Mesothelial cell of epicardium (in vitro differentiated cells): ENCODE measurements around the gene PEX5. TPM values are rescaled to one million over a fixed set of nuclear protein-coding genes. Genes with fewer than 3 reads are reported as not detected.
"Not testable (repeated sequence)": the region's sequence is repeated elsewhere in the genome, so short reads cannot be mapped to it uniquely, and the experiment has no call there.

Experiments used
- DNase-seq, 2 experiments: peaks; one replicate each; pipeline ENCODE4 v3.0.0; 2021; ENCODE audit warnings: low spot score in 2 of 2; ENCODE audit not compliant: unreplicated experiment in 2 of 2
- H3K27ac Mint-ChIP-seq: 2 replicates; pipeline ENCODE4 v1.8.0; 2021; ENCODE audit warnings: mixed read lengths
- H3K27me3 Mint-ChIP-seq: 2 replicates; pipeline ENCODE4 v1.8.0; 2021; ENCODE audit warnings: low read depth, mixed read lengths
- H3K36me3 Mint-ChIP-seq: 2 replicates; pipeline ENCODE4 v1.8.0; 2021; ENCODE audit warnings: mixed read lengths
- H3K4me1 Mint-ChIP-seq: 2 replicates; pipeline ENCODE4 v1.8.0; 2021; ENCODE audit warnings: mixed read lengths
- H3K4me3 Mint-ChIP-seq: 2 replicates; pipeline ENCODE4 v1.8.0; 2021; ENCODE audit warnings: mild to moderate bottlenecking, moderate library complexity, mixed read lengths
- H3K9me3 Mint-ChIP-seq: 2 replicates; pipeline ENCODE4 v1.8.0; 2021; ENCODE audit warnings: mixed read lengths
- total RNA-seq: library from RNA; stranded (reverse); gene quantifications from 3 replicates; pipeline ENCODE4 v1.2.1, GENCODE V29; 2021
- TF ChIP-seq, protein P1 (sequence below): fragments of 200-600 bp; sonication (generic); IDR thresholded peaks from one replicate; pipeline ENCODE4 v1.5.0; 2021; ENCODE audit warnings: antibody characterized with exemption; ENCODE audit not compliant: unreplicated experiment

The PEX5 gene
- total RNA-seq, 1 donor from 2014 or later, result 50.4 TPM

DNA sequence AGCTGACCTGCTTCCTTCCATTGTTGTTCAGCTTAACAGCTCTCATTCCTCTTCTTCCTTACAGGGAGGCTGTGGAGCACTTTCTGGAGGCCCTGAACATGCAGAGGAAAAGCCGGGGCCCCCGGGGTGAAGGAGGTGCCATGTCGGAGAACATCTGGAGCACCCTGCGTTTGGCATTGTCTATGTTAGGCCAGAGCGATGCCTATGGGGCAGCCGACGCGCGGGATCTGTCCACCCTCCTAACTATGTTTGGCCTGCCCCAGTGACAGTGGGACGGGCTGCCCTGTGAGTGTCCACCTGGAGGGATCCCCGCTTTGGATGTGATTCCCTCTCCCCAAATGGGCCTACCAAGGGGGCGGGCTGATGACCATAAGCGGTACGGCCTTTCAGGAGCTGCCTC, 20.5 kb downstream of the PEX5 start:
- H3K9me3 Mint-ChIP-seq, result peaks cover 16% of the 10 kb centered on the region
- TF ChIP-seq, protein P1, sequence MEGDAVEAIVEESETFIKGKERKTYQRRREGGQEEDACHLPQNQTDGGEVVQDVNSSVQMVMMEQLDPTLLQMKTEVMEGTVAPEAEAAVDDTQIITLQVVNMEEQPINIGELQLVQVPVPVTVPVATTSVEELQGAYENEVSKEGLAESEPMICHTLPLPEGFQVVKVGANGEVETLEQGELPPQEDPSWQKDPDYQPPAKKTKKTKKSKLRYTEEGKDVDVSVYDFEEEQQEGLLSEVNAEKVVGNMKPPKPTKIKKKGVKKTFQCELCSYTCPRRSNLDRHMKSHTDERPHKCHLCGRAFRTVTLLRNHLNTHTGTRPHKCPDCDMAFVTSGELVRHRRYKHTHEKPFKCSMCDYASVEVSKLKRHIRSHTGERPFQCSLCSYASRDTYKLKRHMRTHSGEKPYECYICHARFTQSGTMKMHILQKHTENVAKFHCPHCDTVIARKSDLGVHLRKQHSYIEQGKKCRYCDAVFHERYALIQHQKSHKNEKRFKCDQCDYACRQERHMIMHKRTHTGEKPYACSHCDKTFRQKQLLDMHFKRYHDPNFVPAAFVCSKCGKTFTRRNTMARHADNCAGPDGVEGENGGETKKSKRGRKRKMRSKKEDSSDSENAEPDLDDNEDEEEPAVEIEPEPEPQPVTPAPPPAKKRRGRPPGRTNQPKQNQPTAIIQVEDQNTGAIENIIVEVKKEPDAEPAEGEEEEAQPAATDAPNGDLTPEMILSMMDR, result no peak
- peaks cover 61% of the 10 kb centered on the region for H3K36me3 Mint-ChIP-seq
- H3K27ac Mint-ChIP-seq, result no peak overlapping the region
- H3K4me1 Mint-ChIP-seq, result no peaks in the 10 kb centered on the region
- DNase-seq, result no peak
- H3K4me3 Mint-ChIP-seq, result no peak overlapping the region
- H3K27me3 Mint-ChIP-seq, result no peaks in the 10 kb centered on the region

DNA sequence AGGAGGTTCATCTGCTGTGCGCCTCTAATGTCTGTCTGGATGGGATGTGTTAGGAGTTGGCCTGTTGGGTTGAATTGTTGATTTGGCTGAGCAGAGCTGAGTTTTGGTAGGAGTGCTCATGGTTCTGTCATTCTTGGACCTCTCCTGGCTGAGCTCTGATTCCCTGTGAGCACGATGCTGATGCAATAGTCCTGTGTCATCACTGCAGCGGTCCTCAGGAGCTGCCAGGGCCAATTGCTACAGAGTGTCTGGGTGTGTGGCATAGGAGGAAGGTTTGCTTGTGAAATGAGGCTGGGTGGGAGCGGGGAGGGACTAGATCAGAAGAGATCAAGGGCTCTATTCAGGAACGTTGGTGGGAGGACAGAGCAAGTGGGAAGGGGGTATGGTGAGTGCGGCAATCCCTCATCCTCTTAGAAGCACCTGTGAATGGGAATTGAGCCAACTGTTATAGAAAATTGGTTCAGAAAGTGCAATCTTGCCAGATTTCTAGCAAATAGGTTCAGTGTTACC, 21.2 kb downstream of the PEX5 start:
- Mint-ChIP-seq H3K27me3 (no peaks in the 10 kb centered on the region), H3K27ac (no peak overlapping the region)

DNA sequence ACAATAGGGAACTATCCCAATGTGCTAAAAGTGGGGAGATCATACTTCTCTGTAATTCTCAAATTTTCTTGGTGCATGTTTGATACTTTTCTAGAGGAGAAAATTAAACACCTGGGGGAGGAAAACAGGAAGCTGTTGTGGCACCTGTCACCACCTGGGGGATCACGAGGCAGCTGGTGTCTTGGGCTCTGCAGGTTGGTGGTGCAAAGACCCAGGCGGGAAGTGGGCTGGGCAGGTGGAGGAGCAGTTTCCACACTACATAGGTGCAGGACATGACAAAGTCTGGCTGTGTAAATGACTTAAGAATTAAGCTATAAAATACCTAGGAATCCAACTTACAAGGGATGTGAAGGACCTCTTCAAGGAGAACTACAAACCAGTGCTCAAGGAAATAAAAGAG, 23.2 kb downstream of the PEX5 start:
- Mint-ChIP-seq H3K4me1 (no peaks in the 10 kb centered on the region), H3K27me3 (peaks cover 4% of the 10 kb centered on the region), H3K27ac (no peak overlapping the region), H3K4me3 (no peak overlapping the region), H3K9me3 (peaks cover 24% of the 10 kb centered on the region), H3K36me3 (peaks cover 49% of the 10 kb centered on the region)
- DNase-seq, result no peak
- TF ChIP-seq, protein P1, result no peak

More for the DNA sequence above, 21.2 kb downstream of the PEX5 start:
- Mint-ChIP-seq H3K36me3 (peaks cover 60% of the 10 kb centered on the region), H3K9me3 (peaks cover 23% of the 10 kb centered on the region), H3K4me3 (no peak overlapping the region), H3K4me1 (no peaks in the 10 kb centered on the region)
- DNase-seq, result no peak
- TF ChIP-seq, protein P1, result no peak

DNA sequence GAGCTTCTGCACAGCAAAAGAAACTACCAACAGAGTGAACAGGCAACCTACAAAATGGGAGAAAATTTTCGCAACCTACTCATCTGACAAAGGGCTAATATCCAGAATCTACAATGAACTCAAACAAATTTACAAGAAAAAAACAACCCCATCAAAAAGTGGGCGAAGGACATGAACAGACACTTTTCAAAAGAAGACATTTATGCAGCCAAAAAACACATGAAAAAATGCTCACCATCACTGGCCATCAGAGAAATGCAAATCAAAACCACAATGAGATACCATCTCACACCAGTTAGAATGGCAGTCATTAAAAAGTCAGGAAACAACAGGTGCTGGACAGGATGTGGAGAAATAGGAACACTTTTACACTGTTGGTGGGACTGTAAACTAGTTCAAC, 24.3 kb downstream of the PEX5 start:
- H3K9me3 Mint-ChIP-seq, result peaks cover 24% of the 10 kb centered on the region
- H3K4me1 Mint-ChIP-seq, H3K27me3 Mint-ChIP-seq, DNase-seq, H3K4me3 Mint-ChIP-seq, H3K27ac Mint-ChIP-seq: not testable (repeated sequence)
- peaks cover 38% of the 10 kb centered on the region for H3K36me3 Mint-ChIP-seq

DNA sequence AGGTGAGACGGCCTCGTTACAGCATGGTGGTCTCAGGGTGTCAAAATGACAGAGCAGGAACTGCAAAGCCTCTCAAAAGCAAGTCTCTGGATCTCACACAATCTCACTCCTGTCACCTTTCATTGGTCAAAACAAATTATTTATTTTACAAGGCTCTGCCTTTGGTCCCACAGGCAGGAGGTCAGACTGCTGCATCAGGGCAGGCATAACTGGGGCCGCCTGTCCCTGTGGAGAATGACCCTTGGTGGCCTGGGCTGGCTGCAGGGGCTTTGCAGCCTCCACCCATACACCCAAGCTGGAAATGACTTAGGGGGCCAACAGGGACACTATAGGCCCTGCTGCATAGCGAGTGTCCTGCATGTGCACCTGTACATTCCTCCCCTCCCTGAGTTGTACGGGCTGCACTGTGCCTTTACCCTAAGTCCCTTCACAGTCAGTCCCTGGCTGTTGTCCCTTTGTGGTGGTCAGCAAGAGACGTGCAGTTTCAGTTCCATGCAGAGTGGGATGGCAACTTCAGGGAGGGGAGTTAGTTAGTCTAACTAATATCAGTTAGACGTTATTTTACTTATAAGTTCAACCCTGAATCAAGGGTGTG, 28.1 kb downstream of the PEX5 start:
- Mint-ChIP-seq H3K9me3 (peaks cover 11% of the 10 kb centered on the region), H3K27ac (no peak overlapping the region), H3K4me1 (no peaks in the 10 kb centered on the region), H3K36me3 (peaks cover 6% of the 10 kb centered on the region), H3K27me3 (peaks cover 6% of the 10 kb centered on the region), H3K4me3 (no peak overlapping the region)
- TF ChIP-seq, protein P1, result no peak
- no peak for DNase-seq

DNA sequence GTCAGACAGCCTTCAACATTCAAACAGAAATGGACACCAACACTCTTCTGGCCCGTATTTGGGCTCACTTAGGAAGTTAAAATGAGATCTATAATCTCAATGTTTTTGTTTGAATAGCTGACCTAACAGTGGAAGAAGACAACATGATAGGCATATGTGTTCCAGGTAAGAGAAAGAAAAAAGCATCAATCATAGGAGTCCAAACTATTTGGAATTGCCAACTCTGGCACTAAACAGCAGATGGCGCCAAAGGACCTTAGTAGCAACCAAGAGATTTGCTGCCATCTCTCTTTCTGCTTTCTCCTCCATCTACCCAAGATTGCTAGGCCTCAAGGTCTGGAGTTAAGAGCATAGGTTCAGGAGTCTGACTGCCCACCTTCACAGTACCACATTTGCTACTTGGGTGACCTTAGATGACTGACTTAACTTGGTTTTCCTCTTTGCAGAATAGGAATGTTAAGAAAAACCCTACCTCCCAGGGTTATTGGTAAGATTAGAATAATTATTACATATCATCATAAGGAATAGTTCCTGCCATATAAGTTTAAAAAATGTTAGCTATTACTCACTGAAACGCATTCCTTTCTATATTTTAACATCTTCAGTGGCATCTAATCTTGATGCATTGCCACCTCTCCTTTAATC, 30.2 kb downstream of the PEX5 start:
- DNase-seq, result peak; percentile 50 to 73
- TF ChIP-seq, protein P1, result peak; percentile 82
- H3K36me3 Mint-ChIP-seq, result no peaks in the 10 kb centered on the region
- peaks cover 10% of the 10 kb centered on the region for H3K27me3 Mint-ChIP-seq
- no peaks in the 10 kb centered on the region for H3K4me1 Mint-ChIP-seq
- no peak overlapping the region for H3K4me3 Mint-ChIP-seq
- H3K27ac Mint-ChIP-seq, result no peak overlapping the region
- H3K9me3 Mint-ChIP-seq, result peaks cover 8% of the 10 kb centered on the region
